GM20431 (cell line): ENCODE measurements around the gene POLR2H.

Experiments
- in situ Hi-C: fragments of 300-500 bp; cut with MseI, MboI; formaldehyde crosslinking; loops from one replicate; pipeline ENCODE4 v1.15.0; 2020; ENCODE audit warnings: low sequenced_read_pairs; ENCODE audit not compliant: unreplicated experiment

POLR2H gene

DNA sequence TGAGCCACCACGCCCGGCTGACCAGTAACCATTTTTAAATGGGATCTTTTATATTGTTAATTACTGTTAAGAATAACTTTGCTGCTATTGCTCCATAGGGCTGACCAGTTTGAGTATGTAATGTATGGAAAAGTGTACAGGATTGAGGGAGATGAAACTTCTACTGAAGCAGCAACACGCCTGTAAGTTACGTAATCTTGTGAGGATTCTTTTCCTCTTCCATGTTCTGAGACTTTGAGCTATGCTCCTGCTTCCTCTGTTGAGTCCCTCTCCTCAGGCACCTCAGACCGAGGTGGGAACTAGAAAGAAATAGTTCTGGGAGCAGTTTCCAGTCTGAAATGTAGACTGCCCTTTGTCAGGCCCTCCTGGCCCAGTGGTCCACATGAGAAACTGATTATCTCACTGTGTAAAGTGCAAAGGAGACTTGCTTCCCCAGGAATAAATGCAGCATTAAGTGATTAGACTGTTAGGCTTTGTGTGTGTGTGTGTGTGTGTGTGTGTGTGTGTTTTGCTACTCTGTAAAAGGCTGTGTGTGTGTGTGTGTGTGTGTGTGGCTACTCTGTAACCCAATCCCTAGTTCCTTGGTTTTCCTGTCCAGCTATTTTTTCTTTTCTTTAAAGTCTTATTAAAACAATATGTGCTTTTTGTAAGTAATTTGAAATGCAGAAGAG lies 5.2 kb downstream of the POLR2H start:
- in situ Hi-C loops: no loop called here

DNA sequence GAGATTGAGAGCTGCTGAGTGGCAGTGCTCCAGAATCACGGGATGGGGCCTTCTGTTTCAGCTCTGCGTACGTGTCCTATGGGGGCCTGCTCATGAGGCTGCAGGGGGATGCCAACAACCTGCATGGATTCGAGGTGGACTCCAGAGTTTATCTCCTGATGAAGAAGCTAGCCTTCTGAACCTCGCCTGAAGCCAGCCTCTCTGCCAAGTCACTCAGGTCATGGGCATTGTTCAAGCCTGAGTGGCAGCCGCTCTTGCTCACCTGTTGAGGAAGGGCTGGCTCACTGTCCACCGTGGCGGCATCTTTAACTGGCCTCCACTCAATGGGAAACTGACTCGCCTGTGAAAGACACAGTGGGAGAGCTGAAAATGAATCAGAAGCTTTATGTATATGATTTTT lies 6.6 kb downstream of the POLR2H start:
- in situ Hi-C loops: no loop called here

DNA sequence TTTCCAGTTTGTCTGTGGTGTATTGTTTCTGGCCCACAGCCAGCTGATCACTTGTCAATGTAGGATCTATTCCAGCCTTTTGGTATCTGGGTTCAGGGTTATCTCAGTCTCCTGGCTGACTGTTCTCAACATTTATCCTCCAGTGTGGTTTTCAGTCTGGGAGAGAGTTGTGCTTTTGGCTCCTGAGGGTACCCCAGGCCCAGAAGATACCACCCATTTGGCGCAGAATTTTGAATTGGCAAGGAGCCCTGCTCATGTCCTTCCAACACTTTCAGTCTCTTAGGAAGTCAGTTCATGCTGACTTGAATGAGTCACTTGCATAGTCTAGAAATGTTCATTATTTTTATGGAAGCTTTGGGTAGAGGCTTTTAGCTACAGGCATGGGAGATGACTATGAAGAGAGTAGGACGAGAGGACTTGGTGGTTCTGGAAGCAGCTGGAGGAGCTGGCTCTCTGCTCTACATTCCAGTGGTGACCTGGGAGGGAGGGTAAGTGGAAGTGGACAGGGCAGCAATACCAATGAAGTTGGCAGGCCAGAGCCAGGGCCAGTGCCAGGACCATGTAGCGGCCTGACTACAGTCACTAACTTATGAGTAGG lies 7.2 kb downstream of the POLR2H start:
- in situ Hi-C loops: no loop called here

DNA sequence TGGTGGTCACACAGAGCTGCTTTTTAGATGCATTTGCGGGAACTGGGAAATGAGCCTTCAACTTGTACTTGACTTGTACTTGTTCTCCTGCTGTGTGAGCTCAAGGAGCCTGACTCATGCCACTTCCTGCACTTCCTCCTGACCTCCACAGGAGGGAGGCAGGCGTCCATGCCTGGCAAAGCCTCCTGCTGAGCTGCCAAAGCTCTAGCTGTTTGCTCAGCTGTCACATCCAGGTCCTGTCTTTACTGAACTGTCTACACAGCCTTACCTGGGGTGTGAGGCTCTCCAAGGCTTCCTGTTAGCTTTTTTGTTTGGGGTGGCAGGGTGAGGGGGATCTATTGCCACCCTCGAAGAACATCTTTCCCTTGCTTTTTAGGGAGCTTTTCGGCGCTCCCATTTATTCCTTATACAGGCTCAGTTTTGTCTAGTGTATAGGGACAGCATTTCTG lies 10.1 kb downstream of the POLR2H start:
- in situ Hi-C loops: no loop called here

DNA sequence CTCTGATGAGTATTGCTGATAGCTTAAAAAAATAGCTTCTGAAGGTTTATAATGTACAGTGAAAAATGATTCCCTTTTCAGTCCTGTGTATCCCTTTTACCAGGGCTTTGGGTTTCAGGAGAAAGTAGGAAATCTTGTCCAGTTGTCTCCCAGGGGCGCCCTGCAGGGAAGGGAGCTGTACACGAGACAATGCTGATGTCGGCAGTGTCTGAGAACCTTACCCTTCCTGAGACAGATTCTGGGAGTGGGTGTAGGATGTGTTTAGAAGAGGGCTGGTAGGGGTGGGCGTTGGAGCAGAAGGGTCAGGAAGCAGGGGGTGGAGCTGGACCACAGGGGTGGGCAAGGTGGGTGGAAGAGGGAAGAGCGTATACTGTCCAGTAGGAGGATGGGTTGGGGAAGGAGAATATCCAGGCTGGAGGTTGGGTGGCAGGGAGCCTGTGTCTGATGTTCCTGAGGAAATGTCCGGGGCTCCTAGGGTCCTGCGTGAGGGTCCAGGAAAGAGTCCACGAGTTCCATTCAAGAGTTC lies 10.8 kb downstream of the POLR2H start:
- in situ Hi-C loops: no loop called here

DNA sequence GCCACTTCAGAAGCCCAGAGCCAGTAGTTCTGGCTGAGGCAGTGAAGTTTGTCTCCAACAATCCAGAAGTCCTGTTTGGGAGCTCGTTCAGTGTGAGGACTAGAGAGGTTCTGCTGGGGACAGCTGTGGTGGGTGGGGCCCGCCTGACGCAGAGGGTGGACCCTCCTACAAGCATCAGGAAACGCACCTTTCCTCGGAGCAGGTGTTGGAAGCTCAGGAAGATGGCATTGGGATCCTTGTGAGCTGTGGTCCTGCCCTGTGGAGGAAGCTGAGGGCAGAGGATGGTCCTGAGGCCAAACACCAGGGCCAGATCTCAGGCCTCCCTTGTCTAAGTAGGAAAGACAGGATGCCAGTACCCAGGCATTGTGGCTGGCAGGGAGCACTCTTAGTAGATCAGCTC lies 11.4 kb downstream of the POLR2H start:
- in situ Hi-C loops: no loop called here

DNA sequence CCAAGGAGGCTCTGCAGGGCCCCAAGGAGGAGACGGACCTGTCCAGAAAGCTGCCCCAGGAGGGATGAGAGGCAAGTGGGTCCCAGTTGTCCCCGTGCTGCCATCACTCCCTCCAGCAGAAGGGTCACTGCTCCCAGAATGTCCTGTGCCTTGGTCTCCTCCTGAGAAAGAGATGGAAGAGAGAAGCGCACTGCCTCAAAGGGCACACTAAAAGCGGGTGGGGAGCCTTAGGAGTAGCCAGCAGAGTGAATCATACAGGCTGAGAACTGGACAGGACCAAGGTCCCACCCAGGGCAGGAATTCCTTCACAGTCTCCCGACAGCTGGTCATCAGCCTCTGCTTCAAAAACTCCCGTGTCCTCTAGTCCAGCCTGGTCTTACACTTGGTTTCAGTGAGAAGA lies 11.9 kb downstream of the POLR2H start:
- in situ Hi-C loops: no loop called here

DNA sequence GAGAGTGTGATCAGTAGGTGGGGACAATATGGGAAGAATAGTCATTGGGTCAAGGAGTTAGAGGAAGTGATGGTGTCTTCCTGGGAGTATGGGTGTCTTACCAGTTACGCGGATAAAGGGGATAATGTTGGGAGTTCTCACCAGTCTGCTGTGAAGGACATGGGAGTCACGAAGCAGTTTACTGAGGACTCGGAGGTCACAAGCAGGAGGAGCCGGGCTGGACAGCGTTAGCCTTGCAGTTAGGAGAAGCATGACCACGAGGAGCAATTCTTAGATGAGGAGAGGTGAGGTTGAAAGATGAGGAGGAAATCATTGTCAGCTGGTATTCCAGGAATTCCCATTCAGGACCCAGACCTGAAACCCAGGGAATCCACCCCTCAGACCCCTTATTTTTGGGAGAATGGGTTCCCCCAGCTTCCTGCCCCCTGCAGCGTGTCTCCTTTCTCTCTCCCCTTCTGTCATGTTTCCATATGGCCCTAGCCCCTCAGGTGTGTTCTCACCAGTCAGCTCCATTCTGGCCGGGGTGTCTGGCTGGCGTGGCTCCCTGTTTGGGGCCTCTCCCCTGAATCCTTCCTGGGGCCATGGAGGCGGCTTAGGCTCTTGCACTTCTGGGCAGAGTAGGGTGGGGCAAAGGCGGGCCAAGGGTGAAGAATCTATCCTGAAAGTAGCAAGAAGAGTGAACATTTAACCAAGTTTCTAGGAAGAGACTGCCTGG lies 14.4 kb downstream of the POLR2H start:
- in situ Hi-C loops: no loop called here

DNA sequence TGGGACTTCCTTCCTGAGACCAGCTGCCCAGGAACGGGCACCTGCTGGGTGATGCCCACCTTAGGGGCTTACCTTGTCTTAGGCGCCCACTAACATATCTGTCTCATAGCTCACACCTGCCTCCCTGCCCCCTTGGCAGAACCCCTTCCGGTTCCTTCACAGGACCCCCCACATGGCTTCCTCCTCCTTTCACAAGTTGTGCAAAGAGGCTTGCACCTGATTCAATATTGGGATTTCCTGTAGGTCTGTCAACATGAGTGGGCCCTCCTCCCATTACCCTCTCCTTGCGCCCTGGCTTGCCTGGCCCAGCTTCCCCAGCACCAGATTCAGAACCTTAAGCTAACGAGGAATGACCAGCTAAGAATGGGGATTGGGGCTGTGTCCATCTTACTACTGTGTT lies 15.9 kb downstream of the POLR2H start:
- in situ Hi-C loops: no loop called here

DNA sequence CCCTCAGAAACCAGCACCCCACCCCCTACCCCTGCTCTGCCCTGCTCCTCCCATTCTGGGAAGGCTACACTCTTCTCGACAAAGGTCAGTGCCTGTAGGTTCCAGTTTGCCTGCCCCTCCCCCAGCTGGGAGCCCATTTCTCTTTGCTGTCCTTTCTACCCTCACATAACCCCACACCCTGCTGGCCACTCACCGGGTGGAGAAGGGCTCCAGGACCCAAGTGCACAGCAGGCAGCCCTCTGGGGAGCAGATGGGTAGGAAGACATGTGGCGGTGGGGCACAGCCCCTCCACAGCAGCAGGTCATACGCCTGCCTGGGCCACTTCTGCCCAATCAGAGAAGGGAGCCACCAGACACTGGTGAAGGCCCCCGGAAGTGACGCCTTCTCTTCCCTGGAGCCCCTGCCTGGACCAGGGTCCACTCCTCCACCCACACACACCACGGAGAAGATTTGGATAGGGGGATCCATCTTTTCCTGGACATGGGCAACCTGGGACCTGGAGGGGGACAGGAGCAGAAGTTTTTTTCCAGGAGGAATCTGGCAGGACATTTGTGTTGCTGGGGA lies 16.5 kb downstream of the POLR2H start, which contains the start of gene THPO:
Gene THPO (minus strand): TSS at position 326 of the 564 bp plus-strand sequence. CDS start 1,948 bp downstream, outside the sequence.
- in situ Hi-C loops: no loop called here

DNA sequence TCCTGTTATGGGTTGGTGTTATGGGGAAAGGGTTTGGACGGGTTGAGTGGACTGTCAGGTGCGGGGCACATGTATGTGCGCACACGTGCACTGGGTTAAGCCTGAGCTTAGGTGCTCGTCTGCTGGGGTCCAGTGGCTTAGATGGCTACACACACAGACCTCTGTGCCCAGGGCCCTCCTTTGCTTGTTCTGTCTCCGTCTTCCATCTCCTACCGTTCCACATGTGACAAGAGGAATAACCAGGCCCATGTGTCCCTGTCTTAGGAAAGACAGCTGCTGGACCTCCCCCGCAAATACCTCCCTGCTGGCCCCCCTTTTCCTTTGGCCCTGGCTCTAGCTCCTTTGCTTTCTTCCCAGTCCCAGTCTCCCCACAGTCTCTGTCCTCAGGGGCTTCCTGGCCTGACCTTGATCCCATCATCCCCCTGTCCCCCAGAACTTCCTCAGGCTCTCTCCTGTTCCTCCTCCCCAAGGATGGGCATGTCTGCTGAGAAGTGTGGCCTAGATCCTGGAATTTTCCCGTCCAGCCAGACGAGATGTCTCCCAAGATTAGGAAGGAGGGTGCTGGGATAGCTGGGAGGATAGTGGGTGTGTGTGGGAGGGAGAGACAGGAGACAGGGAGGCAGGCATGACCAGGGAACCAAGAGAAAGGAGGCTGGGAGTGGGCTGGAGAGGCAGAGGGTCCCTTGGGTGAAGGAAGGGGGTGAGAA lies 17.3 kb downstream of the POLR2H start:
- in situ Hi-C loops: no loop called here

DNA sequence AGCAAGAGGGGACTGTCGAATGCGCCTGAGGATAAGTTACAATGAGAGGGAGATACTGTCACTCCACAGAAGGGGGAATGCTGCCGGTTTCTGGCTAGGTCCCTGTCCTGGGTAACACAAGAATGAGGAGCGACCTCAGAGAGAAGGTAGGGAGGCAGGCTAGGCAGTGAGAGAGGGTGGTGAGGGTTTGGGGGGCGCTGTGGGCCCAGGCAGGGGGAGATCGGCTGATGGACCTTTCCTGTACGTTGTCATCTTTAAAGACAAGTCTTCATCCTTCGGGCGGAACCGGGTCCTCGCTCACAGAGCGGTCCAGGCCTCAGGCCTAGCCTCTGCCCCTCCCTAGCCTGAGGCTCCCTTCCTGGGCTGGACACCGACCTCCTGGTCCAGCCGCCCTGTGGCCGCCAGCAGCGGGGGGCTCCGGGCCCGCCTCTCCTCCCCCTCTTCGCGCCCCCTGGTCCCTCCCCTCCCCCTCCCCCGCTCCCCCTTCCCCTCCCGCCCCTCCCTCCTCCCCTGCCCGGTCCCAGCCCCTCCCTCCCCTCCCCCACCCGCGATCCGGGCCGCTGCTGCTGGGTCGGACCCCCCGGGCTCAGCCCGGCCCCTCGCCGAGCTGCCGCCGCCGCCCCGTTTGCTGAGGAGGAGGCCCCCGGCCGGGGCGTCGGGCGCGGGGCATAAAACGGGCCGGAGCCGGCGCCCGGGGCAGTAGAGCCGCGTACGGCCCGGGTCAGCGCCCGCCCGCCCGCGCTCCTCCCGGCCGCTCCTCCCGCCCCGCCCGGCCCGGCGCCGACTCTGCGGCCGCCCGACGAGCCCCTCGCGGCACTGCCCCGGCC lies 18.1 kb downstream of the POLR2H start, which contains the start of gene CHRD:
Gene CHRD (plus strand): TSS at position 697 of the 827 bp plus-strand sequence. CDS start 265 bp downstream, outside the sequence.
- in situ Hi-C loops: no loop called here

DNA sequence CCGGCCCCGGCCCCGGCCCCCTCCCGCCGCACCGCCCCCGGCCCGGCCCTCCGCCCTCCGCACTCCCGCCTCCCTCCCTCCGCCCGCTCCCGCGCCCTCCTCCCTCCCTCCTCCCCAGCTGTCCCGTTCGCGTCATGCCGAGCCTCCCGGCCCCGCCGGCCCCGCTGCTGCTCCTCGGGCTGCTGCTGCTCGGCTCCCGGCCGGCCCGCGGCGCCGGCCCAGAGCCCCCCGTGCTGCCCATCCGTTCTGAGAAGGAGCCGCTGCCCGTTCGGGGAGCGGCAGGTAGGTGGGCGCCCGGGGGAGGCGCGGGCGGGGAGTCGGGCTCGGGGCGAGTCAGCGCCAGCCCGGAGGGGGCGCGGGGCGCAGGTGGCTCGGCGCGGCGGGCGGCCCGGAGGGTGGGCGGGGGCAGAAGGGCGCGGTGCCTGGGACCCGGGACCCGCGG lies 18.7 kb downstream of the POLR2H start:
- in situ Hi-C loops: no loop called here

DNA sequence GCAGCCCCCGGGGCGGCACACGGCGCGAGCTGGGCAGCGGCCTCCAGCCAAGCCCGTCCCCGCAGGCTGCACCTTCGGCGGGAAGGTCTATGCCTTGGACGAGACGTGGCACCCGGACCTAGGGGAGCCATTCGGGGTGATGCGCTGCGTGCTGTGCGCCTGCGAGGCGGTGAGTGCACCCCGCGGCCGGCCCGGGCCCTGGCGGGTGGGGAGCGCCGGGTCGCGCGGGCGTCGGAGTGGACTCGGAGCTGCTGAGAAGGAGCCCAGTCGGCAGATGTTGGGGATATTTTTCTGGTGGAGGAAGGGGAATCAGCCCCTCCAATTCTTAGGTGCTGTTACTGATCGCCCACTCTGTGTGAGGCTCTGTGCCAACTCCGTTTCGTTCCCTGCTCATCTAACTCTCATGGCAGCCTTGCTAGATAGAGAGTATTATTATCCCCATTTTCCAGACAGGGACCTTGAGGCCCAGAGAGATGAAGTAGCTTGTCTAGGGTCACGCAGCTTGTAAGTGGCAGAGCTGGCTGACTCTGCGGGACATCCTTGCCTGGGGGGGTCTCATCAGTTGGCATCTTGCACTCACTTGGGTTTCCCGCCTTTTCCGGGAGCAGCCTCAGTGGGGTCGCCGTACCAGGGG lies 19.2 kb downstream of the POLR2H start:
- in situ Hi-C loops: no loop called here

DNA sequence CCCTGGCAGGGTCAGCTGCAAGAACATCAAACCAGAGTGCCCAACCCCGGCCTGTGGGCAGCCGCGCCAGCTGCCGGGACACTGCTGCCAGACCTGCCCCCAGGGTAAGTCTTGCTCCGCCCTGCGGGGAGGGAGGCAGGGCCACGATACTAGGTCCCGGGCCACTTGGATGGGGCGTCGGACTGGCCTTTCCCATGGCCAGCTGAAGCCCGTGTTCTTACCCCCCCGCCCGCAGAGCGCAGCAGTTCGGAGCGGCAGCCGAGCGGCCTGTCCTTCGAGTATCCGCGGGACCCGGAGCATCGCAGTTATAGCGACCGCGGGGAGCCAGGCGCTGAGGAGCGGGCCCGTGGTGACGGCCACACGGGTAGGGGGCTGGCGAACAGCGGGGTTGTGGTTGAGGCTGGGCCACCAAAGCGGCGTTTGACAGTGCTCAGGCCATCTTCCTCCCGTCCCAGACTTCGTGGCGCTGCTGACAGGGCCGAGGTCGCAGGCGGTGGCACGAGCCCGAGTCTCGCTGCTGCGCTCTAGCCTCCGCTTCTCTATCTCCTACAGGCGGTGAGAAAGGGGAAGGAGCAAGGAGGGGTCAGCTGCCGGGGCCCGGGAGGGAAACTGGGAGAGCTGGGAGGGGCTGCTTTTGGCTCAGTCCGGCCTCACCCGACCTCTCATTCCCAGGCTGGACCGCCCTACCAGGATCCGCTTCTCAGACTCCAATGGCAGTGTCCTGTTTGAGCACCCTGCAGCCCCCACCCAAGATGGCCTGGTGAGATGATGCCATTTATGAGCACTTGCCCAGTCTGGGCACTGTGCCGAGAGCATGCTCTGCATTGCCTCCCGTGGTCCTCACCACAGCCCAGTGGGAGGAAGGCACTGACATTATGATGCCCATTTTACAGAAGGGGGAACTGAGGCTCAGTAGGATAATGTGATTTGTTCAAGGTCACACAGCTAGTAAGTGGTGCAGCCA lies 20.0 kb downstream of the POLR2H start:
- in situ Hi-C loops: no loop called here

DNA sequence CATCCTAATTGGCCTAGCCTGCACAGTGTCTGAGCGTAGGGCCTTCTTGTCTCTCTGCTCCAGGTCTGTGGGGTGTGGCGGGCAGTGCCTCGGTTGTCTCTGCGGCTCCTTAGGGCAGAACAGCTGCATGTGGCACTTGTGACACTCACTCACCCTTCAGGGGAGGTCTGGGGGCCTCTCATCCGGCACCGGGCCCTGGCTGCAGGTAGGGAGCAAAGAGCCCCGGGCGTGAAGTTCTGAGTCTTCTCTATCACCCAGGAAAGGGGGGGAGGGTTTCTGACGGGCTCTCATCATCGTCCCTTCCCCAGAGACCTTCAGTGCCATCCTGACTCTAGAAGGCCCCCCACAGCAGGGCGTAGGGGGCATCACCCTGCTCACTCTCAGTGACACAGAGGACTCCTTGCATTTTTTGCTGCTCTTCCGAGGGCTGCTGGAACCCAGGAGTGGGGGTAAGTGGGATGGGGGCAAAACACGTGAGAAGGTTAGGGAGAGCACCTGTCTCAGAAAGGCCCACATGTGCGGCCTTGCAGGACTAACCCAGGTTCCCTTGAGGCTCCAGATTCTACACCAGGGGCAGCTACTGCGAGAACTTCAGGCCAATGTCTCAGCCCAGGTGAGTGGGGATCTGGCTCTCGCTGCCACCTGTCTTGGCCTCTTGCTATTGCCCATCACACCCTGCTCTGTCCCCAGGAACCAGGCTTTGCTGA lies 21.0 kb downstream of the POLR2H start:
- in situ Hi-C loops: no loop called here
